CD4-positive, alpha-beta T cell treated with Interleukin-4 for 4 hours (primary cell): Measurements from ENCODE around the gene TNFSF11.
"Not testable (repeated sequence)": the region's sequence is repeated elsewhere in the genome, so short reads cannot be mapped to it uniquely, and the experiment has no call there.

Source experiments
- DNase-seq: peaks from one replicate; pipeline ENCODE4 v3.0.0-alpha.2; 2020

Gene TNFSF11, protein sequence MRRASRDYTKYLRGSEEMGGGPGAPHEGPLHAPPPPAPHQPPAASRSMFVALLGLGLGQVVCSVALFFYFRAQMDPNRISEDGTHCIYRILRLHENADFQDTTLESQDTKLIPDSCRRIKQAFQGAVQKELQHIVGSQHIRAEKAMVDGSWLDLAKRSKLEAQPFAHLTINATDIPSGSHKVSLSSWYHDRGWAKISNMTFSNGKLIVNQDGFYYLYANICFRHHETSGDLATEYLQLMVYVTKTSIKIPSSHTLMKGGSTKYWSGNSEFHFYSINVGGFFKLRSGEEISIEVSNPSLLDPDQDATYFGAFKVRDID

DNA sequence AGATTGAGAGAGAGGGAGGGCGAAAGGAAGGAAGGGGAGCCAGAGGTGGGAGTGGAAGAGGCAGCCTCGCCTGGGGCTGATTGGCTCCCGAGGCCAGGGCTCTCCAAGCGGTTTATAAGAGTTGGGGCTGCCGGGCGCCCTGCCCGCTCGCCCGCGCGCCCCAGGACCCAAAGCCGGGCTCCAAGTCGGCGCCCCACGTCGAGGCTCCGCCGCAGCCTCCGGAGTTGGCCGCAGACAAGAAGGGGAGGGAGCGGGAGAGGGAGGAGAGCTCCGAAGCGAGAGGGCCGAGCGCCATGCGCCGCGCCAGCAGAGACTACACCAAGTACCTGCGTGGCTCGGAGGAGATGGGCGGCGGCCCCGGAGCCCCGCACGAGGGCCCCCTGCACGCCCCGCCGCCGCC, at the start of gene TNFSF11:
Gene TNFSF11, plus strand, starts transcription at position 142 of the 400 bp plus-strand sequence. Its CDS starts 152 bp downstream, at position 294.
- DNase-seq = no peak

DNA sequence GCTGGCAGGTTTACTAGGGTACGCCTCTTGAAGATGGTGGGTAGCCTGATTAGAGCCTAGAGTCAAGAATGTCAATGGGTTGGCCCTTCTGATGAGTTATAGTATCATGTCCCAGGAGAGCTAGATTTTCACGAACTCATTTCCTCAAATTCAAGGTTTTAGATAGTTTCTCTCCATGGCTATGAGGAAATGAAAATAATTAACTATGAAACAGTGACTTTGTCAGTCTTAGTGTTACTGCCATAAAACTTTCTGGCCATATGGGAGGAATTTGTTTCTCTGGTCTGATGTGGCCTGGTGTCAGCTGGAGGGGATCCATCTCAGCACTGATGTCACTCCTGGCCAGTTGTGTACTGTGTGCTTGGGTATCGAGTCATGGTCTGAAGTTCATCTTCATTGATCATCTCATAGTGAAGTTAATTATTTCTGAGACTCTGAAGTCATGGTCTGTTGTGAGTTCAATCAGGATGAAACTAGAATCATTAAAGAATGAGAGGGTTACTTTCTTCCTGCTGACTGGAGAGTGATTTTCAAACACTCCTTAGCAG, 49.4 kb upstream of the TNFSF11 start:
- no peak for DNase-seq

DNA sequence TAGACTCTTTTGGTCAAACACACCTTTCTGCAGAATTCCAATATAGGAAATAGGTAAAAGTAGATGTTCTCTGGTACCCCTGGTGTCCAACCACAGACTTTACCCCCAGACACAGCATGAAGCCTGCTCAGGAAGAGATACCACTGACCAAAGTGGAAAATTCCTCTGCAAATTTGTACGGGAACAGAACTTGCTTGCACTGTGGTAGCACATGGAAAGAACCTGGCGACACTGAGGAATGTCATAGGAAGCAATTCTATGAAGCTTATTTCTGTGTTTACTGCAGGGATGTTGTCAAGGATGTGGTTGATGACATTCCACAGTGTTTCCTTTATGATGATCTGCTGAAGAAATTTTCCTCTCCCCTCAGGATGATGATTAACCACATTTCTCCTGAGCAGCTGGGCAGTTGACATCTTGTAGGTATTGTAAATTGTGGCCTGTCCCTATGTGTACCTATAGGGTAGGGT, 48.9 kb upstream of the TNFSF11 start:
- DNase-seq = no peak

DNA sequence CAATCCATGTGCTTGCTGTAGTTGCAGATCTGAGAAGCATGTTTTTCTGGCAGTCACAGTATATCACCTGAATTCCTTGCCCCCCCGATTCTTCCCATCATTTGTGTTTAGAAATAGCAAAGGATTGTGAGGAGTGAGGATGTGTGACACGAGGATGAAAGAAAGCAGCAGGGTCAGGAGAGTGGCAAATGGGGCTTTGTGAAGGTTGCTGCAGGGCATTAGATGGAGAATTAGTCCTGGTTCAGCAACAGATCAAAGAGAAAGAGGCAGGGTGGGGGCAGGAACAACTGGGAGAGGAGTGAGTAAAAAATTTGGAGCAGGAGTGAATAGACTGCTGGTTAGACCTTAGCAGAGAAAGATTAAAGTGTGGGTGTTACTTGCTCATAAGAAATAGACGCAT, 47.7 kb upstream of the TNFSF11 start:
- no peak for DNase-seq

DNA sequence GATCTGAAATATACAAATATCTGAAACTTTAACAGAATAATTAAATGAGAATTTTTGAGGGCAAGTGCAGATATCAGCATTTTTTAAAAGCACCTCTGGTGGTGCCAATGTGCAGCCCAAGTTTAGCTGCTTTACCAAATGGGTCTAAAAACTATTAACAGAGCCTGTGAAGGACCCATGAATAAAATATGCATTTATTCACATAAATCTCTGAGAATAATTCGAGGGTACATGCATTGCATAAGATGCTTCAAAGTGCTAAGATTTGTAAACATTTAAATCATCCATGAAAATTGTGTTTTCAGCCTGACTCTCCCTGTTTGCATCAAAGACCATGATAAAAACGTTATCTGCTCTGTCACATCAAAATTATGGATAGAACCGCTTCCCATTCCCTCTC, 47.1 kb upstream of the TNFSF11 start:
- no peak for DNase-seq

DNA sequence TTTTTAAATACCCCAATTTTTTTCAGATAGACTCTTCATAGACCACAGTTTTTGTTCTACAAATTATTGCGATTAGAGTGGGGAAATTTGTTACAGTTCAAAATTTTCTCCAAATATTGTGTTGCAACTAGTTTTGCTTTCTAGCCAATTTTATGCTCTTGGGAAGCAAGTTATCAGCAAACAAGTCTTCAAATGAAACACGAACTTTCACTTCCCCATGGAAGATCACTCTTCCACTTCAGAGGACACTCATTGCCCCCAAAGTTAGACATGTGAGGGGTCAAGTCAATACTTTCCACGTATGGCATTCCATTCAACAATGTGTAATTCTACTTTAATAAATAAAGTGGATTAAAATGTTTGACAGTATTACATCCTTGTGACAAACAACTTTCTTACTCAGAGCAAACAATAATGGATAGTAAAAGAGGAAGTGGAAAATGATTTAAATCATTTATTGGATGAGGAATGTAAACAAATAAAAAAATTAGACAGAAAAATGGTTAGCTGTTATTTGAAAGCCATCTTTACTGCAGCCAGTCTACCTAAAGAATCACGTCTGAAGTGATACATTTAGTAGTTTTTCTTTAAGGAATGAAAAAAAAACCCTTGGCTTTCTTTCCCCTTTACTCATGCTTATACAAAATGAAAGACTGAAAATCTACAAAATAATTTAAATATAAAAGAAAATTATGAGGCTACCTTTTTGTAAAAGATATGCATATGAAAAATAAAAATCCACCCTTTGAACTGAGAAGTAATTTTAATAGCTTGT, 41.2 kb upstream of the TNFSF11 start:
- no peak for DNase-seq

DNA sequence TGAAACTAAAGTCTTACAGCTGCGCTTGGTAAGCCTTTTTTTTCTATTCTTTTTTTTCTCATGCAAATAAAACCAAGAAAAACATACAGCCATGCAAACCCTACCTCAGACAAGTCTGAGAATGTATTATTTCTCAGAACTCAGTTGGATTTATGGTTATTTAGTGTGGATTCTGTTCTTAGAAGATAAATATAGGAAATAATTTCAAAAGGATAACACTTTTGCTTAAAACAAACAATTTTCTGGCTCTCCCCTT, 40.7 kb upstream of the TNFSF11 start:
- no peak for DNase-seq

DNA sequence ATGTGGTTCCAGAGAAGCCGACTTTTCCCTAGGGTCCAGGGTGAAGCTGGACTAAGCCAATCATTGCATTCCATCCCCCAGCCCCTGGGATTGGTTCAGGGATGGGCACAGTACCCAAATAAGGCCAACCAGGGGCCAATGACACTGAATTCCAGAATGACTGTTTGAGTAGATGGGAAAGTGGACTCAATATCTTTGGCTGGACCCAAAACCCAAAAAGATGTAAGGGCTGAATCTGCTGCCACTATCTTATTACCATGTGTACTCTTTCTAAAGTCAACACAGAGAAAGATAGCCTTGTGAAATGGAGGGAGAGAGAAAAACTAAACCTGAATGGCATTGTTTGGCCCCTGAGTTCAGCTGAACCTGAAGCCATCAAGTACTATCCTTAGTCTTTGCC, 39.2 kb upstream of the TNFSF11 start:
- DNase-seq = no peak

DNA sequence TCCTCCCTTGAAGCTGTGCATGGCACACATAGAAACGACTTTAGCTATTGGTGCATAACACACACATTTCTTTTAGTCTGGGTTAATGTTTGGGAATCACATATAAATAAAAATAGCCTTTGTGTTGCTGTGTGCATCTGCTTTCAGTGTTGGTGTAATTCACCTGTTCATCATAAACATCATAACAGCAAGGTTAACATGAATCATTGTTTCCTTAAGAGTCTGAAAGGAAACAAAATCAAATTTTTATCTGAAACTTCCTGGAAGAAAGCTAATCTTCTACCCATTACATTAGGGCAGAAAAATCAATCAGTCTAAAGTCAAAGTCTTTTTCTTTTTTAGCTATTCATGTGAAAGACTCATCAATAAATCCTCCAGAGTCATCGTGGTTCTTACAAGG, 35.0 kb upstream of the TNFSF11 start:
- no peak for DNase-seq

DNA sequence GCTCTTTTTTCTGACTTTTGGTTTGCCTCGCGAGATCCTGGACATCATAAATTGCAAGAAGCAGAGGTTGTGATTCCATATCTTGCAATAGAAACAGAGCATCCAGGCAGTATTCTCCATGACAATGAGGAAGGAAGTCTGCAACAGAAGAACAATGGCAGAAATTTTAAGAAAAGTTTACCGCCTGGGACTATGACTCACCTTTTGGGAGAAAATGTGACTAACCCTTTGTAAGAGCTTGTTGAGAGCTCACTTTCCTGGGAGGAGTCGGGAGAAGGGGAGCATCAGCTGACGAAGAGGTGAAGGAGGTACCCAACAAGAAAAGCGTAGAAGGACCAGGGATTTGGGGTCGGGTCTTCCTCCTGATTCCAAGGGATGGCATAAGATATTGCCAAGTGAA, 34.3 kb upstream of the TNFSF11 start:
- no peak for DNase-seq

DNA sequence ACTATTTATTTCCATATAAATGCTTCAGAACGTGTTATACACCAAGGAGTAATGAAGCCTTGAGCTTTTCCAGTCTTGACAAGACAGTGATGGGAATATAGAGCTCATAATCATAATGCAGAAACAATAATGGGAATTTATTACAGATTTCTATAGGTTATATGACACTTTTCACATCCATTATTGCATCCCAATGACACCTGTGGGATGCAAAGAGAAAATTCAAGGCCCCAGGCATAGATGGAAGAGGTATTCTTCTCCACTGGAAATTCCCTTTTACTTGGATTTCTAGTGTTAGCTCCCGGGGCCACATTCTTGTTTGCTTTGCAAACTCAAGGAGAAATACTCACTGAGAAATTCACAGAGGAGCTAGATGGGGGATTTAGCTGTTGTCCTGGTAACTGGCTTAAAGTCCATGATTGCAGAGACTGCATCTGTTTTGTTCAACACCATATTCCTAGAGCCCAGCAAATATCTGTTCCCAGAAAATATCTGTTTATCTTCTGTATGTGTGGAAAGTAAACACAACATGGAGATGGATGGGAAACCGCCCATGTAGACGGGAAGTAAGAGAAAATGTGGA, 30.6 kb upstream of the TNFSF11 start:
- DNase-seq = no peak

DNA sequence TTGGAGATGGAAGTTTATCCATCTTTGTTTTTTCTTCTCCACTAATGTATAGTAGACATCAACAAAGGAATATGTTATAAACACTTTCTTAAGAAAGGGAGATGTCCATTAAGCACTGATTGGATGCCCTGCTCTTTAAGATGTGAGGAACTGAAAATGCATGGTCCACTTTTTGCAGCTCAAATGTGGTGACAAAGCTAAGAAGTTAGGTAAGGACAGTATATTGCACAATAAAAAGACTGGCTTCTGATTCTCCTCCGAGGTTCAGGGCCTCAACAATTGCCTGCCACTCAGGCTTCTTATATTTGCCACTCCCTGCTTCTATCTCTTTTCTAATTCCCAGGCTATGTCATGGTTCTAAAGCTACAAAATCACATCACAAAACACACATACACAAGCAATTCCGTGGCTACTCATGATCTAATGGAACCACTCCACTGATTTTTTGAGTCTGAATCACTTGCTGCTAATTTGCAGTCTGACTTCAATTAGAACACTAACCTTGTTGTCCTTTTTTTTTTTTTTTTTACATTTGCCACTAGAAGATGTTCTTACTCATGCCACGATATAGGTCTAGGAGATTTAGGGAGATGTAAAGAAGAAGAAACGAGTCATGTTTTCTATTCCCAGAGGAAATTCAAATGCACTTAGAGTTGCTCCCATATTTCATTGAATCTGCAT, 29.6 kb upstream of the TNFSF11 start:
- DNase-seq = no peak

DNA sequence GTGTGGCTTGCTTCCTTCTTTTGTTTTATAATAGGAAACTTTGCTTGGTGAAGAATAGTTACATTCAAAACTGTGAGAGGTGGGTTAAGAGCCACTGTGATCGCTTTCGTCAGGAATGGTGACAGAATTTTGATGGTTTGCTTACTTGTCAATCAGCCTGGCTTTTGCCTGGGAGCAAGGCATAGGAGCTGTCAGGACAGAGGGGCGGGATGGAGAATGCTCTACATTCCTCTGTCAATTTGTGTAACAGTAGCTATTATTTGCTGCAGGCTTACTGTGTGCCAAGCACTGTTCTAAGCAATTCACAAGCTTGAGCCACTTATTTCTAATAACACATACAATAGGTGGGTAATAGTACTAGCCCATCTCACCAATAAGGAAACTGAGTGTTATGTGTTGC, 28.1 kb upstream of the TNFSF11 start:
- DNase-seq = no peak

DNA sequence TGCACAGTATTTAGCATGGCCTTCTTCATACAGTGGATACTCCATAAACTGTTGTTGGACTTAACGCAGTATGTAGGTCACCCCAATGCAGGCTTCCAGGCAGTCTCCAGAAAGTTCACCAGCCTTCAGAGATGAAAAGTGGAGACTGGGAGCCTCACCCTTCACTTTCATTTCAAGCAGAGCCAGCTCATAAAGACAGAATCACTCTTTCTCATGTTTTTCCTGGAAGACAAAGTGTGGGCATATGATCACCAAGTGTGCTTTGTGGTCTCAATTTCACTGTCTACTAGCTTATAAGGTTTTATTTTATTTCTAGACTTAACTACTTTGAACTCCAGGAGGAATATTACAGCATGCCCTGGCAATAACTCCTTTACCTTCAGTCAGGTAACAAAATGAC, 26.3 kb upstream of the TNFSF11 start:
- no peak for DNase-seq

DNA sequence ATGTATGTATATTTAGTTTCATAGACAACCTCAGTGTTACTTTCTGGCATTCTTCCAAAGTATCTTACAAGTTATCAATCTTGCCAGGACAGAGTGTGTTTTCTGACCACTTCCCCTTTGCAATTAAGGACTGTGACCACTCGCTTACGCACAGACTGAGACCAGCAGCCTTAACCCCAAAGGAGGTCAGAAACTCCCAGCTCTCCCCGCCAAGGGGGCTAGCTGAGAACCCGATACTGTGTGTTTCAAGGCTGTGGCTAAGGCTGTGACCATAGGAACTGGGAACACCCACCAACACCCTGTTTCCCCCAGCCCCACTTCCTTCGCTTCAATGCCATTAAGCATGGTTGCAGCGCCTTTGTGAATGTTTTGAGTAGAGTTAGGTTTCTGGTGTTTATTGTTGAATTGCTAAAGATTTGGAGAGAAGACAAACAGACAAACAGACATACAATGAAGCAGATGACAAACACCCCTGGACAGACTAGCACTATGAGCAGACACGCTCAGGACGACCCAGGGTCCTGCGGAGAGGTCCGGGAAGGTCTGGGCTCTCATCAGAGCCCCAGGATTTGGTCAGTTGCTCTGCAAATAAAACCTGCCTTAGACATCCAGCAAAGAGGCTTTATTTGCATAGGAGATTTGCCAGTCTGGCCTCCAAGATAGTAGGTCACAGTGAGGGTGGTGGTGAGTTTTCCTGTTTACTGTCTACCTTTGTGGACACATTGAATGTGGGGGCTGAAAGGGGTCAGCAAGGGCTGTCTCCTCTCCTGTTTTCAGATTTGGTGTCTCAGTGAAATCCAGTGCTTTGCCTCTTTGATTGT, 25.0 kb upstream of the TNFSF11 start:
- DNase-seq = peak; percentile 5

DNA sequence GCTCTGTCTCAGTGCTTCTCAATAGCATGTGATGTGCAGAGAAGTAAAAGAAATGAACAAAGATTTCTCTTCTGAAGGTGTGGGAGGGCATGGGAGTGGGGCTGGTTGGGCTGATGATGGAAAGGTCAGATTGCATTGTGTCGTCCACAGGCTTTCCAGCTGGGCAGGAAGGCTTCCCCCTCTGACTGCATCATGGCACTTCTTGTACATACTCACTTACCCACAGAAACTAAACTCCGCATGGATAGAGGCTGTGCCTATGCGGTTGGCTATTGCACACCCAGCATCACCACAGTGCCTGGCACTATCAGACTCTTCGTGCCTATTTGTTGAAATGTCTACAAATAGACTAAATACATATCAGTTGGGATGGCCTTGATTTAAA, 24.4 kb upstream of the TNFSF11 start:
- no peak for DNase-seq

DNA sequence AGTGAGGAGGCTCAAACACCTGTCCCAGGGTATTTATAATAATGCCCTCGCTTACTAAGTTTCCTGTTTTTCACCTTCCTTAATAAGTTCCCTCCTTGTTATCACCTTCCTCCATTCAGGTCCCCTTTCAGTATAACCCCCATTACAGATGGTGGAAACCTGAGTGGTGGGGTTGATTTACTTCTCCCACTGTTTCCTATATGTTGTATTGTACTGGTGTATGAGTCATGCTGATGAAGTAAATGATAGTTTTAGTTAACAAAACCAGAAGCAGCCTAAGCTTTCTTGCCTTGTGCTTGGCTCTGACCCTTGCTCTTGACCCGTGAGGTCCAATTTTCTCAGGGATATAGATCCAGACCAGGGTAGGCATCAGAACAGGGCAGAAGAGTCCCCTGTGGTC, 22.3 kb upstream of the TNFSF11 start:
- no peak for DNase-seq

DNA sequence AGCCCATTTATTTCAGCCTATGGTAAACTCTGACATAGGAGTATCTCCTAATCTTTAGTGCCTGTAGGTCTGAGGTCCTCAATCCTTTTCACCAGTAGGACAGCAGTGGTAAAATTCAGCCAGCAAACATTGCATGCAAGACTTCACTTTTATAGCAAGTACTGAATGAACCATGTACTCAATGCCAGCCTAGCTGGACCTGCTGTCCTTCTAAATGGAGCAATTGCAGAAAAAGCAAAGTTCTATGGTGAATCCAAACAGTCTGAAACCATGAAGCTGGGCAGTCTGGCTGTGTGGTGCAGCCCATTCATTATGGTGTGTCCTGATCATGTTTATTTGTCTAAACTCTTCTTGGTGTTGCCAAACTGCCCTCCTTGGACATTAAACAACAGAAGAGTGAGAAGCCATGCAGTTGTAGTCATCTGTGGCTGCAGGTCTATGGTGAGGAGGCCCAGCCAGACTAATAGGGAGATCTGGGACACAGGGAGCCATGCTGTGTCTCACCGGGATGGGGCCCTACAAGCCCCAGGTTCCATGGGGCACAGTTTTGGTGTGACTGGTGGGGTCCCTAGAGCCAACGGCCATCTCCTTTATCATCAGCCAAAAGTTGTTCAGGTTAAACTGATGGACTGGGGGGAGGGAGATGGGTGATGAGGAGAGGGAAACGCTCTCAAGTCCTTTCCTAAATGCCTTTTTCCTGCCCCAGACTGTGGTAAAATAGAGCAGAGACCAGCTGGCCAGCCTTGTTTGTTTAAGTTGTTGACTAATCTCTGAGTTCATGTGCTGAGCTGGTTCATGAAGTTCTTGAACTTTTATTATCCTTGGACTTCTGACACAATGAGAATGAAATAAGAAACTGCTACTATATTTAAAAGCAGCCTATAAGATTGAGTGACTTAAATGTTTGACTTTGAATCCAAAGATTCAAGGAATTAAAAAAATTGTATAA, 20.6 kb upstream of the TNFSF11 start:
- DNase-seq = no peak

DNA sequence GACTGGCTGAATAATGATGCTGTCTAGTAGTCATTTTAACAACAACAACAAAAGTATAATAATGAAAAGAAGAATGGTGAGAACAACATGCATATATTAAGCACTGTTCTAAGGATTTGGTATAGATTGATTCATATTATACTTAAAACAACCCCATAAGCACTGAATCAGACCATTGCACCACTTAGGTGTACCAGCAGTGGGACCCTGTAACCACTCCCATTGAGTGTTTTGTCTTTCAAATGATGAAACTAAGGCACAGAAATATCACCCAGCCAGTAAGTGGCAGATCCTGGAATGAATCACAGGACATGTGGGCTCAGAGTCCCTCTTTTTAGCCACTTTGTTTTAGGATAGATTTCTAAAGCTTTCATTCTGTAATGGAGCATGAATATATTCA, 14.9 kb upstream of the TNFSF11 start:
- DNase-seq = no peak

DNA sequence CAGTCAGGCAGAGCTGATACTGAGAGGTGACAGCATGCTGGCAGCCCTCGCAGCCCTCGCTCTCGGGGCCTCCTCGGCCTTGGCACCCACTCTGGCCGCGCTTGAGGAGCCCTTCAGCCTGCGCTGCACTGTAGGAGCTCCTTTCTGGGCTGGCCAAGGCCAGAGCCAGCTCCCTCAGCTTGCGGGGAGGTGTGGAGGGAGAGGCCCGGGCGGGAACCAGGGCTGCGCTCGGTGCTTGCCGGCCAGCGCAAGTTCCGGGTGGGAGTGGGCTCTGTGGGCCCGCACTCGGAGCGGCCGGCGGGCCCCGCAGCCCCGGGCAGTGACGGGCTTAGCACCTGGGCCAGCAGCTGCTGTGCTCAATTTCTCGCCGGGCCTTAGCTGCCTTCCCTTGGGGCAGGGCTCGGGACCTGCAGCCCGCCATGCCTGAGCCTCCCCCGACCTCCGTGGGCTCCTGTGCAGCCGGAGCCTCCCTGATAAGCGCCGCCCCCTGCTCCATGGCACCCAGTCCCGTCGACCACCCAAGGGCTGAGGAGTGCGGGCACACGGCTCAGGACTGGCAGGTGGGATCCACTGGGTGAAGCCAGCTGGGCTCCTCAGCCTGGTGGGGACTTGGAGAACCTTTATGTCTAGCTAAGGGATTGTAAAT, 14.3 kb upstream of the TNFSF11 start:
- not testable (repeated sequence) for DNase-seq

DNA sequence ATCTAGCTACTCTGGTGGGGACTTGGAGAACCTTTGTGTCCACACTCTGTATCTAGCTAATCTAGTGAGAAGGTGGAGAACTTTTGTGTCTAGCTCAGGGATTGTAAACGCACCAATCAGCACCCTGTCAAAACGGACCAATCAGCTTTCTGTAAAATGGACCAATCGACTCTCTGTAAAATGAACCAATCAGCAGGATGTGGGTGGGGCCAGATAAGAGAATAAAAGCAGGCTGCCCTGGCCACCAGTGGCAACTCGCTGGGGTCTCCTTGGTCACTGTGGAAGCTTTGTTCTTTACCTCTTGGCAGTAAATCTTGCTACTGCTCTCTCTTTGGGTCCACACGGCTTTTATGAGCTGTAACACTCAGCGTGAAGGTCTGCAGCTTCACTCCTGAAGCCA, 13.6 kb upstream of the TNFSF11 start:
- not testable (repeated sequence) for DNase-seq
